ENCODE results near the gene LDLRAD2. TPM values are rescaled to one million over a fixed set of nuclear protein-coding genes. Genes with fewer than 3 reads are reported as not detected.
A peak's percentile ranks its signal among the peaks of the same experiment; 100 is the strongest.
"Not testable (repeated sequence)": the region's sequence is repeated elsewhere in the genome, so short reads cannot be mapped to it uniquely, and the experiment has no call there.

Gene LDLRAD2
- total and polyA plus RNA-seq, 9 donors: 1.5 to 9.1 (median 6.7) TPM

GRCh38 chr1:21773585-21773984, 38.5 kb upstream of the LDLRAD2 start:
- no peak for DNase-seq
- no peaks in the 10 kb centered on the region for H3K4me1 ChIP-seq (ENCODE audit: control insufficient read depth, insufficient read depth, low read length)
- no peaks in the 10 kb centered on the region for H3K27me3 ChIP-seq (ENCODE audit: control insufficient read depth, insufficient read depth, low read length)
- H3K9me3 ChIP-seq (replicated peaks; ENCODE audit: control insufficient read depth, low read depth, low read length): peaks cover 3% of the 10 kb centered on the region
- no peak overlapping the region for H3K4me3 ChIP-seq (ENCODE audit: low read length)
- H3K36me3 ChIP-seq (ENCODE audit: control insufficient read depth, insufficient read depth, low read length): peaks cover 3% of the 10 kb centered on the region
- H3K27ac ChIP-seq (ENCODE audit: low read length): no peak overlapping the region
- whole genome bisulfite sequencing (ENCODE audit: insufficient coverage): no CpG with 5 or more reads among the region's 3 CpGs

GRCh38 chr1:21774835-21775549, 37.1 kb upstream of the LDLRAD2 start:
- Histone ChIP-seq H3K36me3 (ENCODE audit: control insufficient read depth, insufficient read depth, low read length) (no peaks in the 10 kb centered on the region), H3K4me1 (ENCODE audit: control insufficient read depth, insufficient read depth, low read length) (no peaks in the 10 kb centered on the region), H3K27me3 (ENCODE audit: control insufficient read depth, insufficient read depth, low read length) (no peaks in the 10 kb centered on the region), H3K4me3 (ENCODE audit: low read length) (no peak overlapping the region), H3K9me3 (replicated peaks; ENCODE audit: control insufficient read depth, low read depth, low read length) (peaks cover 3% of the 10 kb centered on the region), H3K27ac (ENCODE audit: low read length) (no peak overlapping the region)
- no peak for DNase-seq
- 80% methylated on average over 3 of the region's 15 CpGs for WGBS (ENCODE audit: insufficient coverage)

- Histone ChIP-seq H3K27me3 (ENCODE audit: control insufficient read depth, insufficient read depth, low read length) (no peaks in the 10 kb centered on the region), H3K36me3 (ENCODE audit: control insufficient read depth, insufficient read depth, low read length) (no peaks in the 10 kb centered on the region), H3K4me1 (ENCODE audit: control insufficient read depth, insufficient read depth, low read length) (no peaks in the 10 kb centered on the region), H3K9me3 (replicated peaks; ENCODE audit: control insufficient read depth, low read depth, low read length) (peaks cover 3% of the 10 kb centered on the region), H3K27ac (ENCODE audit: low read length) (no peak overlapping the region), H3K4me3 (ENCODE audit: low read length) (no peak overlapping the region)
- no CpG with 5 or more reads among the region's 2 CpGs for WGBS (ENCODE audit: insufficient coverage)
- DNase-seq: no peak
These were observed 36.5 kb upstream of the LDLRAD2 start for GRCh38 chr1:21775550-21775914.

- no peak overlapping the region for H3K4me3 ChIP-seq (ENCODE audit: low read length)
- no peaks in the 10 kb centered on the region for H3K36me3 ChIP-seq (ENCODE audit: control insufficient read depth, insufficient read depth, low read length)
- DNase-seq: no peak
- H3K4me1 ChIP-seq (ENCODE audit: control insufficient read depth, insufficient read depth, low read length): peaks cover under 1% of the 10 kb centered on the region
- no peaks in the 10 kb centered on the region for H3K27me3 ChIP-seq (ENCODE audit: control insufficient read depth, insufficient read depth, low read length)
- no peak overlapping the region for H3K27ac ChIP-seq (ENCODE audit: low read length)
- peaks cover 3% of the 10 kb centered on the region for H3K9me3 ChIP-seq (replicated peaks; ENCODE audit: control insufficient read depth, low read depth, low read length)
These were observed 36.0 kb upstream of the LDLRAD2 start for GRCh38 chr1:21775985-21776562.

GRCh38 chr1:21776925-21777324, 35.1 kb upstream of the LDLRAD2 start:
- 80% methylated on average over 1 of the region's 5 CpGs for WGBS (ENCODE audit: insufficient coverage)
- H3K27ac ChIP-seq (ENCODE audit: low read length): not testable (repeated sequence)

GRCh38 chr1:21778405-21778727, 33.7 kb upstream of the LDLRAD2 start:
- H3K27me3 ChIP-seq (ENCODE audit: control insufficient read depth, insufficient read depth, low read length): no peaks in the 10 kb centered on the region
- DNase-seq: no peak
- peaks cover 3% of the 10 kb centered on the region for H3K9me3 ChIP-seq (replicated peaks; ENCODE audit: control insufficient read depth, low read depth, low read length)
- WGBS (ENCODE audit: insufficient coverage): no CpG with 5 or more reads among the region's 2 CpGs
- no peak overlapping the region for H3K4me3 ChIP-seq (ENCODE audit: low read length)
- H3K4me1 ChIP-seq (ENCODE audit: control insufficient read depth, insufficient read depth, low read length): peaks cover 6% of the 10 kb centered on the region
- no peaks in the 10 kb centered on the region for H3K36me3 ChIP-seq (ENCODE audit: control insufficient read depth, insufficient read depth, low read length)
- H3K27ac ChIP-seq (ENCODE audit: low read length): no peak overlapping the region

More at GRCh38 chr1:21776925-21777324, 35.1 kb upstream of the LDLRAD2 start:
- not testable (repeated sequence) for H3K36me3 ChIP-seq (ENCODE audit: control insufficient read depth, insufficient read depth, low read length); H3K4me1 ChIP-seq (ENCODE audit: control insufficient read depth, insufficient read depth, low read length); H3K9me3 ChIP-seq (replicated peaks; ENCODE audit: control insufficient read depth, low read depth, low read length); DNase-seq; H3K27me3 ChIP-seq (ENCODE audit: control insufficient read depth, insufficient read depth, low read length); H3K4me3 ChIP-seq (ENCODE audit: low read length)

- H3K4me1 ChIP-seq (ENCODE audit: control insufficient read depth, insufficient read depth, low read length): peaks cover 8% of the 10 kb centered on the region
- 100% methylated on average over 1 of the region's 12 CpGs for WGBS (ENCODE audit: insufficient coverage)
- no peak overlapping the region for H3K4me3 ChIP-seq (ENCODE audit: low read length)
- no peaks in the 10 kb centered on the region for H3K36me3 ChIP-seq (ENCODE audit: control insufficient read depth, insufficient read depth, low read length)
- H3K27me3 ChIP-seq (ENCODE audit: control insufficient read depth, insufficient read depth, low read length): no peaks in the 10 kb centered on the region
- no peak overlapping the region for H3K27ac ChIP-seq (ENCODE audit: low read length)
- DNase-seq: no peak
- peaks cover 3% of the 10 kb centered on the region for H3K9me3 ChIP-seq (replicated peaks; ENCODE audit: control insufficient read depth, low read depth, low read length)
These were observed 32.2 kb upstream of the LDLRAD2 start for GRCh38 chr1:21779613-21780521.

GRCh38 chr1:21781815-21782348, 30.2 kb upstream of the LDLRAD2 start:
- peak overlapping the region; percentile 97 for H3K4me3 ChIP-seq (ENCODE audit: low read length)
- peaks cover 3% of the 10 kb centered on the region for H3K9me3 ChIP-seq (replicated peaks; ENCODE audit: control insufficient read depth, low read depth, low read length)
- H3K27me3 ChIP-seq (ENCODE audit: control insufficient read depth, insufficient read depth, low read length): no peaks in the 10 kb centered on the region
- WGBS (ENCODE audit: insufficient coverage): 0% methylated on average over 8 of the region's 17 CpGs
- peak; percentile 44 for DNase-seq
- peak overlapping the region; percentile 71 for H3K27ac ChIP-seq (ENCODE audit: low read length)
- H3K36me3 ChIP-seq (ENCODE audit: control insufficient read depth, insufficient read depth, low read length): no peaks in the 10 kb centered on the region
- H3K4me1 ChIP-seq (ENCODE audit: control insufficient read depth, insufficient read depth, low read length): peaks cover 8% of the 10 kb centered on the region

GRCh38 chr1:21782349-21782867, 29.7 kb upstream of the LDLRAD2 start:
- Histone ChIP-seq H3K4me1 (ENCODE audit: control insufficient read depth, insufficient read depth, low read length) (peaks cover 8% of the 10 kb centered on the region), H3K36me3 (ENCODE audit: control insufficient read depth, insufficient read depth, low read length) (no peaks in the 10 kb centered on the region), H3K27ac (ENCODE audit: low read length) (peak overlapping the region; percentile 71), H3K27me3 (ENCODE audit: control insufficient read depth, insufficient read depth, low read length) (no peaks in the 10 kb centered on the region), H3K9me3 (replicated peaks; ENCODE audit: control insufficient read depth, low read depth, low read length) (peaks cover 3% of the 10 kb centered on the region), H3K4me3 (ENCODE audit: low read length) (peak overlapping the region; percentile 97)
- WGBS (ENCODE audit: insufficient coverage): 0% methylated on average over 28 of the region's 37 CpGs
- DNase-seq: peak; percentile 84
